A673 (cell line): Measurements from ENCODE around the gene RPL28. TPM values are rescaled to one million over a fixed set of nuclear protein-coding genes. Genes with fewer than 3 reads are reported as not detected.

Experiments
- BruUV-seq: library from RNA; stranded (reverse); fragments of 400-500 nt; replicated peaks from 2 replicates; lab custom pipeline; 2021; lab: Mats Ljungman, UMichigan
- CTCF ChIA-PET: fragments of 300-600 bp; sonication (Branson Sonifier 250); formaldehyde crosslinking; loops from one replicate; lab custom pipeline; 2022; ENCODE audit warnings: antibody characterized with exemption; lab: Charles Lee
- POLR2A ChIA-PET: fragments of 300-600 bp; sonication (Branson Sonifier 250); formaldehyde crosslinking; loops from one replicate; lab custom pipeline; 2022; ENCODE audit warnings: antibody characterized with exemption; ENCODE audit not compliant: low non-redundant PET; lab: Charles Lee
- DNase-seq: peaks from one replicate; pipeline ENCODE4 v3.0.0-alpha.2; 2015; ENCODE audit warnings: low spot score
- H3K27ac ChIP-seq: fragments of 200-600 bp; sonication (generic); 2 replicates; pipeline ENCODE4 v1.5.1; 2016; ENCODE audit warnings: mixed run types, low read depth, mild to moderate bottlenecking, mixed read lengths, antibody characterized with exemption, low read length; ENCODE audit not compliant: poor library complexity, severe bottlenecking
- H3K27me3 ChIP-seq: fragments of 200-600 bp; sonication (generic); replicated peaks from 2 replicates; pipeline ENCODE4 v1.6.1; 2017; ENCODE audit warnings: mixed run types, low read depth, mild to moderate bottlenecking, mixed read lengths, antibody characterized with exemption, low read length; ENCODE audit not compliant: insufficient read depth, poor library complexity
- H3K36me3 ChIP-seq: fragments of 200-600 bp; sonication (generic); 2 replicates; pipeline ENCODE4 v1.6.1; 2016; ENCODE audit warnings: mixed run types, mild to moderate bottlenecking, mixed read lengths, antibody characterized with exemption, low read length; ENCODE audit not compliant: insufficient read depth, poor library complexity, severe bottlenecking
- H3K4me1 ChIP-seq: fragments of 200-600 bp; sonication (generic); 2 replicates; pipeline ENCODE4 v1.6.1; 2017; ENCODE audit warnings: mixed run types, mild to moderate bottlenecking, mixed read lengths, antibody characterized with exemption, low read length; ENCODE audit not compliant: insufficient read depth, poor library complexity, severe bottlenecking
- H3K4me3 ChIP-seq: fragments of 200-600 bp; sonication (generic); 2 replicates; pipeline ENCODE4 v1.5.1; 2016; ENCODE audit warnings: low read depth, mixed run types, mild to moderate bottlenecking, mixed read lengths, low read length; ENCODE audit not compliant: poor library complexity, severe bottlenecking
- H3K9me3 ChIP-seq: fragments of 200-600 bp; sonication (generic); 2 replicates; pipeline ENCODE4 v1.6.1; 2016; ENCODE audit warnings: mixed run types, low read depth, mild to moderate bottlenecking, mixed read lengths, antibody characterized with exemption, low read length; ENCODE audit not compliant: poor library complexity, severe bottlenecking
- CTCF ChIP-seq: fragments of 300-800, 200-600 bp; sonication (generic); conservative IDR thresholded peaks from 2 replicates; pipeline ENCODE4 v1.5.1; 2017; ENCODE audit warnings: low read depth, mild to moderate bottlenecking, antibody characterized with exemption, low read length, moderate library complexity, mixed read lengths
- EZH2 ChIP-seq: fragments of 200-600 bp; sonication (generic); IDR thresholded peaks from 2 replicates; pipeline ENCODE4 v1.6.1; 2017; ENCODE audit warnings: borderline replicate concordance, low read depth, mild to moderate bottlenecking, mixed read lengths, antibody characterized with exemption, low read length; ENCODE audit not compliant: poor library complexity, severe bottlenecking
- intact Hi-C: fragments of 100-400 bp; cut with micrococcal nuclease; formaldehyde crosslinking; loops from one replicate; pipeline ENCODE4 v1.10.0; 2022; ENCODE audit not compliant: unreplicated experiment
- total RNA-seq: library from RNA; stranded (reverse); gene quantifications from 2 replicates; pipeline ENCODE4 v1.2.3, GENCODE V29; 2021

RPL28 gene
- total RNA-seq, 1 experiment from 2014 or later, result 1,380 TPM

- CTCF ChIA-PET, result no interaction called here
- H3K27me3 ChIP-seq, result no peaks in the 10 kb centered on the region
- no peaks in the 10 kb centered on the region for H3K4me1 ChIP-seq
- intact Hi-C loops, result no loop called here
- no TSS peak for BruUV-seq
- H3K27ac ChIP-seq, result no peak overlapping the region
- no peak overlapping the region for H3K4me3 ChIP-seq
- H3K9me3 ChIP-seq, result no peaks in the 10 kb centered on the region
- no peak for DNase-seq
- POLR2A ChIA-PET, result no interaction called here
- TF ChIP-seq CTCF (no peak), EZH2 (no peak)
- H3K36me3 ChIP-seq, result no peaks in the 10 kb centered on the region
Observed at GRCh38 chr19:55431183-55431582, 45.5 kb downstream of the RPL28 start.

GRCh38 chr19:55432241-55432959 lies 46.7 kb downstream of the RPL28 start:
- BruUV-seq, result no TSS peak
- ChIA-PET CTCF (no interaction called here), POLR2A (no interaction called here)
- Histone ChIP-seq H3K36me3 (no peaks in the 10 kb centered on the region), H3K9me3 (no peaks in the 10 kb centered on the region), H3K4me3 (no peak overlapping the region), H3K27me3 (no peaks in the 10 kb centered on the region), H3K4me1 (no peaks in the 10 kb centered on the region), H3K27ac (no peak overlapping the region)
- no peak for DNase-seq
- intact Hi-C loops, result no loop called here
- TF ChIP-seq CTCF, result no peak
- TF ChIP-seq EZH2, result no peak

- H3K27ac ChIP-seq, result no peak overlapping the region
- H3K4me1 ChIP-seq, result no peaks in the 10 kb centered on the region
- no peak overlapping the region for H3K4me3 ChIP-seq
- TF ChIP-seq EZH2, result no peak
- TF ChIP-seq CTCF, result no peak
- POLR2A ChIA-PET, result no interaction called here
- no peaks in the 10 kb centered on the region for H3K27me3 ChIP-seq
- BruUV-seq, result no TSS peak
- no peak for DNase-seq
- H3K36me3 ChIP-seq, result no peaks in the 10 kb centered on the region
- intact Hi-C loops, result no loop called here
- CTCF ChIA-PET, result no interaction called here
- H3K9me3 ChIP-seq, result no peaks in the 10 kb centered on the region
Observed at GRCh38 chr19:55433292-55433691, 47.6 kb downstream of the RPL28 start.
